GM19395 (cell line): ENCODE data around the gene SEC14L1.
A peak's percentile ranks its signal among the peaks of the same experiment; 100 is the strongest.
"Not testable (repeated sequence)": the region's sequence is repeated elsewhere in the genome, so short reads cannot be mapped to it uniquely, and the experiment has no call there.

Experiments
- ATAC-seq: cut with Tn5 transposase; IDR thresholded peaks from one replicate; pipeline ENCODE4 v1.9.1; 2021; ENCODE audit warnings: mild to moderate bottlenecking, moderate library complexity; ENCODE audit not compliant: unreplicated experiment

SEC14L1 gene

GRCh38 chr17:77140166-77140877, 447 bp upstream of the SEC14L1 start:
- ATAC-seq: peak; percentile 84

- no peak for ATAC-seq
Measured at GRCh38 chr17:77141846-77142449, 1.2 kb downstream of the SEC14L1 start.

- no peak for ATAC-seq
Measured at GRCh38 chr17:77142689-77143088, 1.9 kb downstream of the SEC14L1 start.

GRCh38 chr17:77143306-77143705, 2.5 kb downstream of the SEC14L1 start:
- no peak for ATAC-seq

GRCh38 chr17:77144227-77144626, 3.5 kb downstream of the SEC14L1 start:
- ATAC-seq: no peak

GRCh38 chr17:77145224-77145611, 4.4 kb downstream of the SEC14L1 start:
- no peak for ATAC-seq

- ATAC-seq: no peak
Measured at GRCh38 chr17:77145612-77146245, 5.0 kb downstream of the SEC14L1 start.

GRCh38 chr17:77146246-77146632, 5.5 kb downstream of the SEC14L1 start:
- no peak for ATAC-seq

- ATAC-seq: no peak
Measured at GRCh38 chr17:77146882-77147281, 6.1 kb downstream of the SEC14L1 start.

- peak; percentile 64 for ATAC-seq
Measured at GRCh38 chr17:77147357-77147801, 6.6 kb downstream of the SEC14L1 start.

- no peak for ATAC-seq
Measured at GRCh38 chr17:77148077-77148939, 7.5 kb downstream of the SEC14L1 start.

- ATAC-seq: no peak
Measured at GRCh38 chr17:77148940-77149510, 8.3 kb downstream of the SEC14L1 start.

- no peak for ATAC-seq
Measured at GRCh38 chr17:77150196-77150595, 9.4 kb downstream of the SEC14L1 start.

GRCh38 chr17:77151186-77151585, 10.4 kb downstream of the SEC14L1 start:
- no peak for ATAC-seq

- not testable (repeated sequence) for ATAC-seq
Measured at GRCh38 chr17:77152056-77152455, 11.3 kb downstream of the SEC14L1 start.

- no peak for ATAC-seq
Measured at GRCh38 chr17:77153472-77153871, 12.7 kb downstream of the SEC14L1 start.

GRCh38 chr17:77153999-77154586, 13.3 kb downstream of the SEC14L1 start:
- ATAC-seq: no peak

GRCh38 chr17:77155125-77155524, 14.4 kb downstream of the SEC14L1 start:
- no peak for ATAC-seq

- not testable (repeated sequence) for ATAC-seq
Measured at GRCh38 chr17:77157766-77158165, 17.0 kb downstream of the SEC14L1 start.

- ATAC-seq: no peak
Measured at GRCh38 chr17:77160091-77160874, 19.5 kb downstream of the SEC14L1 start.
